GM15510 (cell line): ENCODE measurements around the gene PPP2R5A.

Experiments
- POLR2A ChIP-seq: IDR thresholded peaks from 3 replicates; pipeline ENCODE4 v1.6.1; 2011; ENCODE audit warnings: borderline replicate concordance; ENCODE audit not compliant: insufficient read length; ENCODE audit errors: extremely low read depth

PPP2R5A gene

DNA sequence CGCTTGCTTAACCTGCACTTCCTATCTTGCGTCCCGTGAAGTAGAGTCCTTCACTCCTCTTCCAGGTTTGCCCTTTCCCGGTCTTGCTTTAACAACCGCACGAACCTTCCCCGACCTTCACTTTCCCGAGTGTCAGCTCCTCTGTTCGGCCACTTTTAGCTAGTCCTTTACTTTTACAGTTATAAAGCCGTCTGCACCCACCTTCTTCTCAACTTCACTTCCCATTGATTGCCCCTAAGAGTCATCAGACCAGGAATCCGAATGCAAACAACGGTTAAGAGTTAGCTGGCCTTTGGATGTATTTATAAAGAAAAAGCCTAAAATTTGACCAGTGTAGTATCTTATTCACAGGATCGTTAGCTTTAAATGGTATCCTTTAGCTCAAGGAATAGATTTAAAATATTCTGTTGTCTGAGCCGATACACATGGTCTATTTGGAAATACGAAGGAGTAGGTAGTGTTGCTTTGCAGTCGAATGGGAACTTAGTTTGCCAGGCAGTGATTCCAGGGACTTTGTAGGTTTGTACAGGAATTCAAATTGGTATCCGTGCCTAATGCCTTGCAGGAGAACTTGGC is 1.4 kb downstream of the PPP2R5A start:
- no peak for TF ChIP-seq POLR2A

DNA sequence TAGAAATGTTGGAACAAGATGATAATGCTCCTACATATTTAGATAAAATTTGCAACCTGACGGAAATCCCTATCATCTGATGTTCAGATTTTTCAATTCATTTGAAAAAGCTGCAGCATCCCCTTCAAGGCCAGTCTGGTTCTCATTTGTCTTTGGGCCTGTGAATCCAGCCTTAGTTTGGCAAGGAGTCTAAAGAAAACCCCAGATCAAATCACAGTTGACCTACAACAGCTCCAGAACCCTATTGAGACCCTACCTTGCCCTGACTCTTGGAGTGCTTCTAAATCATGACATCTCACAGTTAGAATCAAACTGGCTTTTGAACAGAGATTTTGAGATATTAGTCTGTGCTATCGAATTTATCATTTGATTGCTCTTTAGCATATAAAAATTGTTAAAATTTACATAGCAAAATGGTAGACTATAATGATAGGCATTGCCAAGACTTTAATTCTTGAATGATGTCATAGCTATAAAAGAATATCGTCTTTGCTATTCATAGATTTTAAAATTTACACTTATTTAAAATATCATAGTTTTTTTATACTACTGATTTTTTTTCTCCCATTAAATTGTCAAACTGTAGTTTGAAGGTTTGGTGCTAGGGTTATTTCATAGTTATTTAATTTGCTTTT is 2.2 kb downstream of the PPP2R5A start:
- no peak for TF ChIP-seq POLR2A

DNA sequence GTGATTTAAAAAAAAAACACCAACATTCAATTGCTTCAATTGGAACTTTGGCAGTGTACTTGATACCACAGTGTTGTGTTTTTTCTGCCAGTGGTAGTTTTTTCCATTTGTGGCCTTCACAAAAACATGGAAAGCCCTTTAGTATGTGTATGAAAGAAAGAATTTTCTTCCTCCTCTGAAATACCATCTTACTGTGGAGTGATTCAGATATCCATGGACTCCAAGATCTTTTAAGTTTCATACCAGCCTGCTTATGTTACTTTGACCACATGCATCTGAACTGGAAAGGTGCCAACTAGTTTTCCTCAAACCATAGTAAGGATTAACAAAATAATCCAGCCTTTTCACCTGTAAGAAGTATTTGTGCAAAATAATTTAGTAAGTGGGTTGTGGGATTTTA is 3.4 kb downstream of the PPP2R5A start:
- no peak for TF ChIP-seq POLR2A

DNA sequence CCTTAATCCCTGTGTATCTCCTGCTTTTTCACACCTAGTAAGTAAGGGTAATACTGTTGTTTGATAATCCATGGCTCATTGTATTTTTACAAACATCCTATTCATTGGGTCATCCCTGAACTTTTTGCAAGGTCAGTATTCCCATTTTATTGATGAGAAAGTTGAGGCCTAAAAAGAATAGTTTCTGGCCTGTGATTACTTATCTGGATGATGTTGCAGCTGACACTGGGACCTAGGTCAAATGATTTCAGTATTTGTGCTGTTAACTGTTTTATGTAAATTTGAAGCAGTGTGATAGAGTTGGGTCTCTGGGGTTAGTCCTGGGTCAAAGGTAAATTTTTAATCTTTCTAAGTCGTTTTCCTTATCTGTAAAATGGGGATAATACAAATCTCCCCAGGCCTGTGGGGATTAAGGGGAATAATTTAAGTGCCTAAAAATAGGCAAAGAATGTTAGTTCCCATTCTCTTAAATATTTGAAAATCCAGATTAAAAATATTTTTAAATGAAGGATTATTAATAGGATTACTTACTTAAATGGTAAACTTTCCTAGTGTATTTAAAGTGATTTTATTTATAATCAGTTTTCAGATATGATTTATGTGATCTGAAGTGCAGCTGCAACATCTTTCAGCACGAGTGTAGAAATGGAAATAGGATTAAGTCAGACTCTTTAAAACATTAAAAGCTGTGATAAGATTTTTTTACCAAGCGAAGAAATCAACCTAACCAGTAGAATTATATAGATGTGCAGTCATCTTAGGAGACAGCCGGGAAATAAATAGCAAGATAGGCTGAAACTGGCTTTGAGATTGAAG is 4.3 kb downstream of the PPP2R5A start:
- TF ChIP-seq POLR2A: no peak

DNA sequence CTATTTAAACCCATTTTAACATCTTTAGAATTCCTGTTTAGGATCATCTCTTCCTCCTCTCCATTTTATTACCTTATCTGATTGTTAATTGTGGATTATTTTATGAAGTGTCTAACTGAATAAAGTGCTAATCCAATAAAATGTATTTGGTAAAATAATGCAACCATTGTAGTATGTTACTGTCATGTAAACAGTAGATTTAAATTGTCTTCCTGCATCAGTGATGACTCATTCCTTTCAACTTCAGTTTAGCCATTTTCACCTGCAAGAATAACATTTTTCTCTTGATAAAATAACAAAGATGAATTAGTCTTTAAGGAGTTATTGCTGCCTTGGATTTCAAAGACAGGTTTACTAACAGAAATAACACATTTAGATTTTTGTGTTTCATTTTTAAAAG is 5.4 kb downstream of the PPP2R5A start:
- TF ChIP-seq POLR2A: no peak

DNA sequence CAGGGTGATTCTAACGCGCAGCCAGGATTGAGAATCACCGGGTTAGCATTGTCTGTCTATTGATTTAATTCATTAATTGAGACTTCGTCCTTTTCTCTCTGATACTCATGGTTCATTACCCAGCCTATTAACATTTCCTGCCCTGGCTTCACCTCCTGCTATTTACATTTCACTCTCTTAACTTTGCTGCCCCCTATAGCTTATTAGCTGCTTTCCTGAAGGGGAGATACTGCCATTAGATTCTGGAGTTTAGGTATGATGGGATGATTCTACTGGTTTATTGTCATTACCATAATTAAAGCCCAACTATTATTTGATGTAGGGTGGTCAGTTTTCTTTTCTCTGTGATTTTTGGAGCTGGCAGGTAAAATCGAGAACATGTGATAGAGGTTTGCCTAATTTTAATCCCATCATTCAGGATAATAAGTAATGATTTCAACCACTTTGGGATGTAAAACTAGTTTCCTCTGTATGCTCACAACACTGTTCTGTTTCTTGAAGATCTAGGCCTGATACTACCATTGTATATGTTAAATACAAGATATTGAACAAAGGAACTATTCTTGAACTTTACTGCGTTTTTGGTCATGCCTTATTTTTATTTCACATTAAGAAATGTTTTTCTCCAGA is 6.4 kb downstream of the PPP2R5A start:
- no peak for TF ChIP-seq POLR2A

DNA sequence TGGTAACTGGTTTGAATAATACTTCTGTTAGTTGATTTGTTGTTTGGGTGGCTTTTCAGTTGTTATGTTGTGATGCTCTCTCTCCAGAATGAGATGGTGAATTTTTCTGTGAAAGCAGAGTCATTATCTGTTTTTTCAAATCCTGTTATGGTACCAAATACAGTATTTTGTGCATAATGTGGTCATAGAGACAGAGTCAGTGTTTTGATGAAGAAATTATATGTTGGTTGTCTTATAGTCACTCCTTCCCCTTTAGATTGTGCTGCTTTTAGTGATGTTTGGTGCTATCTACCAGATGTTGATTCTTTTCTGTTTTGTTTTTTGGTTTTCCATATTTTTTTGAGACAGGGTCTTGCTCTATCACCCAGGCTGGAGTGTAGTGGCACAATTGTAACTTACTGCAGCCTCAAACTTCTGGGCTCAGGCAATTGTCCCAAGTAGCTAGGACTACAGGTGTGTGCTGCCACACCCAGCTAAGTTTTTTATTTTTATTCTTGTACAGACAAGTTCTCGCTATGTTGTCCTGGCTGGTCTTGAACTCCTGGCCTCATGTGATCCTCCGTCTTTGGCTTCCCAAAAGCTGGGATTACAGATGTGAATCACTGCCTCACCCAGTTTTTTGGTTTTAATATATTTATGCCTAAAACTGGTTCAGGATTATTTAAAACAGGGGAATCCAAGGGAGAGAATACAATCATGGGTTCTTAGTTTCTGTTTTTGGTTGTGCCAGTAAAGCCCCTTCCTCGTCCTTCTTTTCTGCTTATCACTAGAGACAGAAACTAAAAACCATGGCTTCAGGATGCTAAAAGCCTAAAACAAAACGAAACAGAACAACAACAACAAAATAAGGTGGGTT is 7.3 kb downstream of the PPP2R5A start:
- no peak for TF ChIP-seq POLR2A

DNA sequence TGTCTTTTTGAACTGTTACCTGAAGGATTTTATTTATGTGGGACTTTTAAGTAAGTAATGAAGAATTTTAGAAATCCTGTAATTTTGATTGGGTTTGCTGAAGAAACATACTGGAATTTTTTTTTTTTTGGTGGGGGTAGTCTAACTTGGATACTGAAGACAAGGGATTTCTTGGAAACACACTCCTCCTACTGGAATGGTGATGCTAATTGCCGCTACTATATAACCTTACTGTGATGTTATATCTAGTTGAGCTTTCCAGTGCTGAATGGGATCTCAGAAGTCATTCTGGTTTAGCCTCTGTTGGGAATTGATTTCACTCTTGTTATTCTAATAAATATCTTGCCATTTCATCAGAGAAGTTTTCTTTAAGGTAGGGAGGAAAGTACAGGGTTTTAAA is 8.4 kb downstream of the PPP2R5A start:
- TF ChIP-seq POLR2A: no peak

DNA sequence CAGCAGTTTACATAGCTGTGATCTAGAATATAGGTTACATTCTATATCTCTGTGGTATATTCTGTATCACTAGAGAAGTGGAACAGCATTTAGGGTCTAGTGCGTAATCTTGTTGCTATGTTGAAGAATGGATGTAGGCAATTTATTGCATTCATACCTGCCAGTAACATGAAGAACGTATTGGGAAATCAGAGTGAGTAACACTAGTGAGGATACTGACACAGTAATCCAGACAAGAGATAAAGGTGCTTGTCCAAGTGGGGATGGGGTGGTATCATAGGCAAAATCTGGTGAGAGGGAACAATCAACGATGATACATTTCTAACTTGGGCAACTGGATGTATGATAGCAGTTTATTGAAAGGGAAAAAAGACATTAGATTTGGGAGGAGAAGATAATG is 9.8 kb downstream of the PPP2R5A start:
- TF ChIP-seq POLR2A: no peak

DNA sequence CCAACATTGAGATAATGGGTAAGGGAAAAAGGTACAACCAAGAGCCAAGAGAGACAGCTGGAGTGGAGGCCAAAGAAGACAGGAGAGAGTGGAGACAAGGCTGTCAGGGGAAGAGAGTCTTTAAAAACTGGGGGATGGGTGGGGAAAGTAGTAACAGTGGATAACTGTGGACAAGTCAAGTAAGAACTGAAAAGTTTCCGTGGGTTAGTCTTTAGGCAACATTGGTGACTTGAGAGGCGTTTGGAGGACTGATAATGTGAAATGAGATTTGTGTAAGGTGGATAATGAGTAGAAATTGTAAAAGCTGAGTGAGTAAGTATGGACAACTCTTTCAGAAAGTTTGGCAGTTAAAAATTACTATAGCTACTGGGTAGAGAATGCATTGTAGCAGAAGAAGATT is 10.4 kb downstream of the PPP2R5A start:
- TF ChIP-seq POLR2A: no peak

DNA sequence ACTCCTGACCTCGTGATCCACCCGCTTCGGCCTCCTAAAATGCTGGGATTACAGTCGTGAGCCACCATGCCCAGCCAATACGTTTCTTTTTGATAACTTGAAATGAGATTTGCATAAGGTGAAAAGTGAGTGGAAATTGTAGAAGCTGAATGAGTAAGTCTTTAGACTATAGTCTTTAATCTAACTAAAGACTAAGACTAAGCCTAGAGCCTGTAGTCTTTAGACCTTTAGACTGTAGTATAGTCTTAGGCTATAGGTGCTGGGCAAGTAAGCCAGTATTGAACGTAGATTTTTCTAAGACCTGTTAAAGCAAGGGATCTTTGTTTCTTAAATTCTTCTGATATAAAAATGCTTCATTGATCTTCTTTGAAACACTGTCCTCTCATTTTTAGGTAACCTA is 12.1 kb downstream of the PPP2R5A start:
- TF ChIP-seq POLR2A: no peak

DNA sequence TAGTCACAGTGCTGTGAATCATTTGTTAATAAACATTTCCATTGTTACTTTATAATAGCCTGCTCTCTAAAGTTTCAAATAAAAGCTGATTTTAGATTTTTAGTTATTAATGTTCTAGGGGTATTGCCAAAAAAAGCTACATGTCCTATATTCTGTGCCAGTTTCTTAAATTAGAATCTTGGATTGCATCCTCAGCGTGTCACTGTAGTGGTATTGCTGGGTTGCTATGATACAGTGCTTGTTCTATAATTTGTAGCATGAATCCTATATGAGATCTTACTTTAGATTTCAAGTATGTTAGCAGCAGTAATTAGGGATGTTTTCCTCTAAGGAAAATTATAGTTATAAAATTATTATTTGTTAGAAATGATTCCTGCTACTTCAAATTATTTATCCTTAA is 16.4 kb downstream of the PPP2R5A start:
- no peak for TF ChIP-seq POLR2A

DNA sequence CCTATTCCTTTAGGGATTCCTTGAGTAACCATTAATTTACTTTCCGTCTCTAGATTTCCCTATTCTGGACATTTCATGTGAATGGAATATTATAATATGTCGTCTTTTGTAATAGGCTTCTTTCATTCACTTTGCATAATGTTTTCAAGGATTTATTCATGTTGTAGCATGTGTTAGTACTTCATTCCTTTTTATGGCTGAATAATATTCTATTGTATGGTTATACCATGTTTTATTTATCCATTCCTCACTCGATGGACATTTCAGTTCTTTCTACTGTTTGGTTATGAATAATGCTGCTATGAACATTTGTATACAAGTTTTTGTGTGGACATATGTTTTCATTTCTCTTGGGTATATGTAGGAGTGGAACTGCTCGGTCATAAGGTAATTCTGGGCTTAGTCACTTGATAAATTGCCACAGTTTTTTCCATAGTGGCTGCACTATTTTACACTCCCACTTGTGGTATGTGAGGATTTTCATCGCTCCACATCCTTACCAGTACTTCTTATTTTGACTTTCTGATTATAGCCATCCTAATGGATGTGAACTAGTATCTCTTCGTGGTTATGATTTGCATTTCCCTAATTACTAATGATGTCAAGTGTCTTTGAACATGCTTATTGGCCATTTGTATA is 17.7 kb downstream of the PPP2R5A start:
- TF ChIP-seq POLR2A: no peak

DNA sequence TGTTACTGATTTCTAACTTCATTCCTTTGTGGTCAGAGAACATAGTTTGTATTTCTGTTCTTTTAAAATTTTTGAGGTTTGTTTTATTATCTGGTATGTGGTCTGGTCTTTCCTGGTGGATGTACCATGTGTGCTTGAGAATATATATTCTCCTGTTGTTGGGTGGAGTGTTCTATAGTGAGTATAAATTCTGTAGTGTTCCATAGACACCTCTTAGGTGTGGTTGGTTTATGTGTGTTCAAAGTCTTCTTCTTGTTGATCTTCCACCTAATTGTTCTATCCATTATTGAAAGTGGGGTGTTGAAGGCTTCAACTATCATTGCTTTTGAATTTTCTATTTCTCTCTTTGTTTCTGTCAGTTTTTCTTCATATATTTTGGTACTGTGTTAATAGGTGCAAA is 20.1 kb downstream of the PPP2R5A start:
- TF ChIP-seq POLR2A: no peak
